ENCODE measurements around the gene DNAI2.

The DNAI2 gene

DNA sequence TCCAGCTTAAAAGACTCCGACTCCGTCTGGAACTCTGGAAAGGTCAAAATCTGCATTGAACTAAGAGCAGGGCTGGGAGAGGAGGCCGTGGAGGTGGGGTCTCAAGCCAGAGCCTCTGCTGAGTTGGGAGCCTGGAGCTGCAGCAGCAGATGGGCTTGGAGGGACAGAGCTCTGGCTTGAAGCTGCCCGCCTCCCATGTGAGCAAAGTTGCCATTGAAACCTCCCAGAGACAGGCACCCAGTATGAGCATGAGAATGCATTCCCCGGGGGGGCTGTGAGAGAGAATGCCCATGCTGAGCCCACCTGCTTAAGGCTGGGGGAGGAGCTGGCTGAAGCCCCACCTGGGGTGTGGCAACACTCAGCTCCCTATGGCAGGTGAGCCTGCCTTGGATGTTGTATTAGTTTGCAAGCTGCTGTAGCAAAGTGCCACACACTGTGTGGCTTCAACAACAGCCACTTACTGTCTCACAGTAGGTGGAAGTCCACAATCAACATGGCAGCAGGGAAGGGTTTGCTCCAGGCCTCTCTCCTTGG lies 61.6 kb downstream of the DNAI2 start:
- no peak overlapping the region for H3K4ac ChIP-seq (ENCODE audit: low read length)
- WGBS, 2 donors (ENCODE audit: extremely low coverage in 2 of 2, insufficient read length in 2 of 2, insufficient replicate concordance in 1 of 2): no CpG with 5 or more reads among the region's 5 CpGs
- H3K36me3 ChIP-seq (replicated peaks in 1 of 2; ENCODE audit: control insufficient read depth in 2 of 2, insufficient read depth in 2 of 2, low read length in 2 of 2): no peaks in the 10 kb centered on the region
- H2BK15ac ChIP-seq (ENCODE audit: low read length): no peak overlapping the region
- H3K4me2 ChIP-seq (ENCODE audit: insufficient read depth, low read length, poor library complexity, severe bottlenecking): no peak overlapping the region
- H2BK12ac ChIP-seq (ENCODE audit: low read length): no peak overlapping the region
- H3K4me3 ChIP-seq (ENCODE audit: low read length in 2 of 2): no peak overlapping the region
- DNase-seq (ENCODE audit: low spot score): no peak
- no peak overlapping the region for H4K91ac ChIP-seq (ENCODE audit: low read depth, low read length, poor library complexity)
- no peak overlapping the region for H3K14ac ChIP-seq (ENCODE audit: low read length)
- no peak overlapping the region for H3K27ac ChIP-seq (replicated peaks; ENCODE audit: low read length)
- H2BK5ac ChIP-seq (ENCODE audit: low read length): no peak overlapping the region
- H3K79me1 ChIP-seq (ENCODE audit: low read depth, low read length): peaks cover 2% of the 10 kb centered on the region
- H2AK5ac ChIP-seq (ENCODE audit: low read depth, low read length): no peak overlapping the region
- H3K27me3 ChIP-seq (ENCODE audit: control insufficient read depth in 3 of 3, insufficient read depth in 3 of 3, low read depth in 1 of 3, low read length in 3 of 3): peaks cover 0 to 76% (median 0%) of the 10 kb centered on the region in 3 experiments
- H3K18ac ChIP-seq (ENCODE audit: low read length): peak overlapping the region; percentile 27
- H2AFZ ChIP-seq (ENCODE audit: low read length): no peak overlapping the region
- H3K9ac ChIP-seq (ENCODE audit: low read depth, low read length, poor library complexity): no peak overlapping the region
- H3K4me1 ChIP-seq (ENCODE audit: control insufficient read depth in 2 of 2, insufficient read depth in 1 of 2, low read depth in 1 of 2, low read length in 2 of 2): peaks cover 0 to 5% of the 10 kb centered on the region in 2 donors
- no peak overlapping the region for H4K8ac ChIP-seq (ENCODE audit: low read depth, low read length)
- H3K23ac ChIP-seq (ENCODE audit: low read depth, low read length, poor library complexity): no peak overlapping the region
- peaks cover 0 to 5% of the 10 kb centered on the region in 2 donors for H3K9me3 ChIP-seq (replicated peaks in 1 of 2; ENCODE audit: control insufficient read depth in 2 of 2, insufficient read depth in 1 of 2, low read depth in 1 of 2, low read length in 2 of 2)
- H2BK120ac ChIP-seq (ENCODE audit: low read depth, low read length): no peak overlapping the region

DNA sequence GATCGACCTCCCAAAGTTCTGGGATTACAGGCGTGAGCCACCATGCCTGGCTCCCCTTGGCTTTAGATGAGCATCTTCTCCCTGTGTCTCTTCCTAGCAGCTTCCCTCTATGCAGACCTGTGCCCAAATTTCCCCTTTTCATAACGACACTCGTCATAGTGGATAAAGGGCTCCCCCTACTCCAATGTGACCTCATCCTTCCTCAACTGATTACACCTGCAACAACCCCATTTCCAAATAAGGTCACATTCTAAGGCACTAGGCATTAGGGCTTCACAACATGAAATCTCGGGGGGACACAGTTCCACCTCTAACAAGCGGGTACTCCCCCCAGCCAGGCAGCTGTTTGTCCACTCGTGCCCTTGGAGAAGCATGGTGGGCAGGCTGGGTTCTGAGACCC lies 62.3 kb downstream of the DNAI2 start:
- H3K18ac ChIP-seq (ENCODE audit: low read length): no peak overlapping the region
- no peak for DNase-seq (ENCODE audit: low spot score)
- no peak overlapping the region for H2BK15ac ChIP-seq (ENCODE audit: low read length)
- H3K79me1 ChIP-seq (ENCODE audit: low read depth, low read length): peaks cover 2% of the 10 kb centered on the region
- H3K4me1 ChIP-seq (ENCODE audit: control insufficient read depth in 2 of 2, insufficient read depth in 1 of 2, low read depth in 1 of 2, low read length in 2 of 2): peaks cover 0 to 6% of the 10 kb centered on the region in 2 donors
- H3K27ac ChIP-seq (replicated peaks; ENCODE audit: low read length): no peak overlapping the region
- H2BK5ac ChIP-seq (ENCODE audit: low read length): no peak overlapping the region
- H2BK120ac ChIP-seq (ENCODE audit: low read depth, low read length): no peak overlapping the region
- H3K14ac ChIP-seq (ENCODE audit: low read length): no peak overlapping the region
- no peak overlapping the region for H3K4me3 ChIP-seq (ENCODE audit: low read length in 2 of 2)
- no peaks in the 10 kb centered on the region for H3K36me3 ChIP-seq (replicated peaks in 1 of 2; ENCODE audit: control insufficient read depth in 2 of 2, insufficient read depth in 2 of 2, low read length in 2 of 2)
- no peak overlapping the region for H4K8ac ChIP-seq (ENCODE audit: low read depth, low read length)
- no peak overlapping the region for H3K23ac ChIP-seq (ENCODE audit: low read depth, low read length, poor library complexity)
- H3K4ac ChIP-seq (ENCODE audit: low read length): no peak overlapping the region
- WGBS, 2 donors (ENCODE audit: extremely low coverage in 2 of 2, insufficient read length in 2 of 2, insufficient replicate concordance in 1 of 2): no CpG with 5 or more reads among the region's 7 CpGs
- H3K27me3 ChIP-seq (ENCODE audit: control insufficient read depth in 3 of 3, insufficient read depth in 3 of 3, low read depth in 1 of 3, low read length in 3 of 3): peaks cover 0 to 71% (median 0%) of the 10 kb centered on the region in 3 experiments
- H3K4me2 ChIP-seq (ENCODE audit: insufficient read depth, low read length, poor library complexity, severe bottlenecking): no peak overlapping the region
- peaks cover 0 to 5% of the 10 kb centered on the region in 2 donors for H3K9me3 ChIP-seq (replicated peaks in 1 of 2; ENCODE audit: control insufficient read depth in 2 of 2, insufficient read depth in 1 of 2, low read depth in 1 of 2, low read length in 2 of 2)
- no peak overlapping the region for H2AK5ac ChIP-seq (ENCODE audit: low read depth, low read length)
- H4K91ac ChIP-seq (ENCODE audit: low read depth, low read length, poor library complexity): no peak overlapping the region
- no peak overlapping the region for H3K9ac ChIP-seq (ENCODE audit: low read depth, low read length, poor library complexity)
- H2BK12ac ChIP-seq (ENCODE audit: low read length): no peak overlapping the region
- H2AFZ ChIP-seq (ENCODE audit: low read length): no peak overlapping the region

GRCh38 chr17:74337834-74338500 lies 63.9 kb downstream of the DNAI2 start:
- peaks cover 0 to 5% of the 10 kb centered on the region in 2 donors for H3K9me3 ChIP-seq (replicated peaks in 1 of 2; ENCODE audit: control insufficient read depth in 2 of 2, insufficient read depth in 1 of 2, low read depth in 1 of 2, low read length in 2 of 2)
- H3K4me2 ChIP-seq (ENCODE audit: insufficient read depth, low read length, poor library complexity, severe bottlenecking): no peak overlapping the region
- H3K4ac ChIP-seq (ENCODE audit: low read length): no peak overlapping the region
- no peak overlapping the region for H2BK5ac ChIP-seq (ENCODE audit: low read length)
- H3K36me3 ChIP-seq (replicated peaks in 1 of 2; ENCODE audit: control insufficient read depth in 2 of 2, insufficient read depth in 2 of 2, low read length in 2 of 2): no peaks in the 10 kb centered on the region
- peak overlapping the region; percentile 37 for H3K23ac ChIP-seq (ENCODE audit: low read depth, low read length, poor library complexity)
- peaks cover 2% of the 10 kb centered on the region for H3K79me1 ChIP-seq (ENCODE audit: low read depth, low read length)
- no peak overlapping the region for H3K9ac ChIP-seq (ENCODE audit: low read depth, low read length, poor library complexity)
- no peak overlapping the region for H2BK12ac ChIP-seq (ENCODE audit: low read length)
- H3K4me3 ChIP-seq (ENCODE audit: low read length in 2 of 2): no peak overlapping the region
- DNase-seq (ENCODE audit: low spot score): no peak
- no peak overlapping the region for H2AFZ ChIP-seq (ENCODE audit: low read length)
- H2BK120ac ChIP-seq (ENCODE audit: low read depth, low read length): no peak overlapping the region
- H3K18ac ChIP-seq (ENCODE audit: low read length): no peak overlapping the region
- peaks cover 0 to 8% of the 10 kb centered on the region in 2 donors for H3K4me1 ChIP-seq (ENCODE audit: control insufficient read depth in 2 of 2, insufficient read depth in 1 of 2, low read depth in 1 of 2, low read length in 2 of 2)
- H4K91ac ChIP-seq (ENCODE audit: low read depth, low read length, poor library complexity): no peak overlapping the region
- no peak overlapping the region for H3K27ac ChIP-seq (replicated peaks; ENCODE audit: low read length)
- WGBS, 2 donors (ENCODE audit: extremely low coverage in 2 of 2, insufficient read length in 2 of 2, insufficient replicate concordance in 1 of 2): no CpG with 5 or more reads among the region's 12 CpGs
- no peak overlapping the region for H2BK15ac ChIP-seq (ENCODE audit: low read length)
- peaks cover 0 to 57% (median 0%) of the 10 kb centered on the region in 3 experiments for H3K27me3 ChIP-seq (ENCODE audit: control insufficient read depth in 3 of 3, insufficient read depth in 3 of 3, low read depth in 1 of 3, low read length in 3 of 3)
- no peak overlapping the region for H4K8ac ChIP-seq (ENCODE audit: low read depth, low read length)
- H3K14ac ChIP-seq (ENCODE audit: low read length): no peak overlapping the region
- H2AK5ac ChIP-seq (ENCODE audit: low read depth, low read length): peak overlapping the region; percentile 90

GRCh38 chr17:74339537-74340195 lies 65.6 kb downstream of the DNAI2 start:
- Histone ChIP-seq H3K4me2 (ENCODE audit: insufficient read depth, low read length, poor library complexity, severe bottlenecking) (no peak overlapping the region), H3K4me3 (ENCODE audit: low read length in 2 of 2) (no peak overlapping the region), H2BK12ac (ENCODE audit: low read length) (no peak overlapping the region), H4K8ac (ENCODE audit: low read depth, low read length) (no peak overlapping the region), H2BK15ac (ENCODE audit: low read length) (peak overlapping the region; percentile 13), H3K23ac (ENCODE audit: low read depth, low read length, poor library complexity) (peak overlapping the region; percentile 13), H2BK120ac (ENCODE audit: low read depth, low read length) (no peak overlapping the region), H3K9ac (ENCODE audit: low read depth, low read length, poor library complexity) (peak overlapping the region; percentile 39), H2AK5ac (ENCODE audit: low read depth, low read length) (peak overlapping the region; percentile 20), H3K4me1 (ENCODE audit: control insufficient read depth in 2 of 2, insufficient read depth in 1 of 2, low read depth in 1 of 2, low read length in 2 of 2) (peaks cover 0 to 8% of the 10 kb centered on the region in 2 donors), H3K27me3 (ENCODE audit: control insufficient read depth in 3 of 3, insufficient read depth in 3 of 3, low read depth in 1 of 3, low read length in 3 of 3) (peaks cover 0 to 67% (median 0%) of the 10 kb centered on the region in 3 experiments), H3K4ac (ENCODE audit: low read length) (no peak overlapping the region), H2AFZ (ENCODE audit: low read length) (no peak overlapping the region), H4K91ac (ENCODE audit: low read depth, low read length, poor library complexity) (no peak overlapping the region), H3K9me3 (replicated peaks in 1 of 2; ENCODE audit: control insufficient read depth in 2 of 2, insufficient read depth in 1 of 2, low read depth in 1 of 2, low read length in 2 of 2) (no peaks in the 10 kb centered on the region), H3K14ac (ENCODE audit: low read length) (no peak overlapping the region), H3K36me3 (replicated peaks in 1 of 2; ENCODE audit: control insufficient read depth in 2 of 2, insufficient read depth in 2 of 2, low read length in 2 of 2) (no peaks in the 10 kb centered on the region), H3K27ac (replicated peaks; ENCODE audit: low read length) (no peak overlapping the region), H3K18ac (ENCODE audit: low read length) (no peak overlapping the region), H2BK5ac (ENCODE audit: low read length) (no peak overlapping the region), H3K79me1 (ENCODE audit: low read depth, low read length) (peaks cover 5% of the 10 kb centered on the region)
- WGBS, 2 donors (ENCODE audit: extremely low coverage in 2 of 2, insufficient read length in 2 of 2, insufficient replicate concordance in 1 of 2): no CpG with 5 or more reads among the region's 19 CpGs
- DNase-seq (ENCODE audit: low spot score): no peak

Measured in neuronal stem cell (in vitro differentiated cells).